GM19324 (cell line): ENCODE results near the gene SSMEM1.
"Not testable (repeated sequence)": the region's sequence is repeated elsewhere in the genome, so short reads cannot be mapped to it uniquely, and the experiment has no call there.

Experiments
- ATAC-seq: cut with Tn5 transposase; IDR thresholded peaks from one replicate; pipeline ENCODE4 v1.9.1; 2021; ENCODE audit warnings: mild to moderate bottlenecking, moderate library complexity; ENCODE audit not compliant: unreplicated experiment, low FRiP score

The SSMEM1 gene

GRCh38 chr7:130207642-130208041 lies at the start of gene SSMEM1:
TSS of gene SSMEM1 (plus strand) at chr7:130207860. CDS start at chr7:130207911, 51 bp downstream.
- ATAC-seq = no peak

- no peak for ATAC-seq
Observed at GRCh38 chr7:130160023-130160422, 47.6 kb upstream of the SSMEM1 start.

DNA sequence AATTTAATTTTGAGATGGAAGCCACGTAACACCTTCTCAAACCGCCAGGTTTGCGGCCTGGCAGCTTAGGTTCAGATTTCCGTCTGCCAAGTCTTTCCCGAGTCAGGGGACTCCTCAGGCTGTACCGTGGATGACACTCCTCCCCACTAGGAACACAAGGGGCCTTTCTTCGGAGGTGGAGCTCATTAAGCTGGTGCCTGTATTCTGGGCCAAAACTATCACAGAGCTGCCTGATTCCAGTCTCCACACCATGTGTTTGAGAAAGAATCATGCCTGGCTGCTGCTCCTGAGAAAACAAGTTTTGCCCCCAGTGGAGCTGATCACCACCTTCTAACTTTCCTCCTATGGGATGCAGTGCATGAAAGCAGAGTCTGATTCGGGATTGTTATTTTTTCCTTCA lies 47.2 kb upstream of the SSMEM1 start:
- ATAC-seq = no peak

DNA sequence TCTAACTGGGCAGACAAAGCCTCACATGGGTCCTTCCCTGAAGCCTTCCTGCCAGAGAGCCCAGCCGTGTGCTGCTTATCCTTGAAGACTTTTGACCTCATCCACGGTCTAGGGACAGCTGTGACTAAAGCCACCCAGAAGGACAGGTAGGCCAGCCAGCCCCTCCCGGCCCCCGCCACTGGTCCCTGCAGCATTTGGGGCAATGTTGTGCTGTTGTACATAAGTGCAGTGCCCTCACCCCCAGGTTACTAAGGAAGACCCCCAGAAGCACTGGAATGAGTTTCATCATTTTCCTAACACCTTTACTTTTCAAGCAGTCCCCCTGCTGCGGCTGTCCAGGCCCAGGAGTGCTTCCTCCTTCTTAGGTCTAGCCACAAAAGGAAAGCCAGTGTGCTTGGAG lies 45.5 kb upstream of the SSMEM1 start:
- ATAC-seq = no peak

DNA sequence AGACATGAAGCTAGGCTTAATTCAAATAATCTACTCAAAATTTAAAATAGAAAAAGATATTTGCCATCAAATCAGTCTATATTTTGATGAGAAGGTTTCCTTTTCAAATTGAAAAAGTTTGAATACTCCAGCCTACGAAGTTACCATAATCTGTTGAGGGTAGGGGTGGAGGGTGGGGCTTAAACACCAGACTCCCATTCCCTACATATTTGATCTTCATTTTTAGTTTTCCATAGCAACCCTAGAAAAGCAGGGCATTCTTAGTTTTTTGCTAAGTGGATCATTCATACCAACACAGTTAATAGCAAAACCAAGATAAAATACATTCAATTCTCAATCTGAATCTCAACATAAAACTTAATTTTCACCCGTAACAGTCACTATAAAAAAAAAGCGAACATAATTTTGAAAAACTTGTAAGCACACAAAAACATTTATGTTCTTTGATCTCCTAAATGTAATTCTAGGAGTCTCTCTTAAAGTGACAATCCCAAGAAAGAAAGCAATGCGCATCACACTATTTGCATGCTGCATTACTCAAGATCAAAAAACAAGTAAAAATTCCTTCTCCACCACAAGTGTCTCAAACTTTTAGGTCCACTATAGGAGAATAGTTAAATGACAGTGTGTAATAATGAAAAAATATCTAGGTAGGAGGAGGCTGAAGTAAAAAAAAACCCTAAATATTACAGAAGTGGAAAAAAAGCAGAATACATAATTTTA lies 33.3 kb upstream of the SSMEM1 start:
- no peak for ATAC-seq

DNA sequence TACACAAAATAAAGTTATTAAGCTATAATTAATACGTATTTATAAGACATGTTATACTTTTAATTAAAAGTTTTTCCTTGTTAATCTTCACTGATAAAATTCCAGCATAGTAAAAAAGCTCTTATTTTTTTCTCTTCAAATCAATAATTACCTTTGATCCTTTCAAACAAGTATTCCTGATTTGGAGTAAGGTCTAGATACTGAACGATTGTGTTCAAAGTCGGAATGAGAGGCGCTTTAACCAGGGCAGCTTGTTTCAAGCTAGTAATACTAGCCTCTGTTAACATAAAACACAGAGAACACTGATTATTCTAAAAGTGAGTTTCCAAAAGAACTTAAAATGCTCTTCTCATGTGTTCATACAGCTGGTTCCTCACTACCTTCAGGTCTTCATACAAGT lies 29.4 kb upstream of the SSMEM1 start:
- ATAC-seq = no peak

DNA sequence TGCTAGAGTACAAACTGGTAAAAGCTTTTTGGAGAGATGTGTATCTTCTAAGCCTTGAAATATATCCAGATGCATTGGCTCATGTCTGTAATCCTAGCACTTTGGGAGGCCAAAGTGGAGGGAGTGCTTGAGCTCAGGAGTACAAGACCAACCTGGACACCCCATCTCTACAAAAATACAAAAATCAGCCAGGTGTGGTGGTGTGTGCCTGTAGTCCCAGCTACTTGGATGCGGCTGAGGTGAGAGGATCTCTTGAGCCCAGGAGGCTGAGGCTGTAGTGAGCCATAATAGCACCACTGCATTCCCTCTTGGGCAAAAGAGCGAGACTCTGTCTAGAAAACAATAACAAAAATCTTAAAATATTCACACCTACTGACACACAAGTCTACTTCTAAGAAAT lies 28.0 kb upstream of the SSMEM1 start:
- ATAC-seq = no peak

DNA sequence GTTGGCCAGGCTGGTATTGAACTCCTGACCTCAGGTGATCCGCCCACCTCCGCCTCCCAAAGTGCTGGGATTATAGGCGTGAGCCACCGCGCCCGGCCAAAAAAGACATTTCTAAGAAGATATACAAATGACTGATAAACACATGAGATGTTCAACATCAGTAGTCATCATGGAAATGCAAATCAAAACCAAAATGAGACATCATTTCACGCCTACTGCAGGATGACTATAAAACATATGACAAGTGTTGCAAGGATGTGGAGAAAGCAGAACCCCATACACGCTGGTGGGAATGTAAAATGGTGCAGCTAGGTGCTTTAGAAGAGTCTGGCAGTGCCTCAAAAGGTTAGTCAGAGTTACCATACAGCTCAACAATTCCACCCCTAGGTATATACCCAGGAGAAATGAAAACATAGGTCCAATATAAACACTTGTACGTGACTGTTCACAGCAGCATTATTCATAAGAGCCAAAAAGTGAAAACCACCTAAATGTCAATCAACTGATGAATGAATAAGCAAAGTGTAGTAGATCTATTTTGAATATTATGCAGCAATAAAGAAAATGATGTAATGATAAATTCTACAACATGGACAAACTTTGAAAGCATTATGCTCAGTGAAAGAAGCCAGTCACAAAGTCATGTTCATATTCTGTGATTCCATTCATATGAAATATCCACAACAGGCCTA lies 26.9 kb upstream of the SSMEM1 start:
- no peak for ATAC-seq

DNA sequence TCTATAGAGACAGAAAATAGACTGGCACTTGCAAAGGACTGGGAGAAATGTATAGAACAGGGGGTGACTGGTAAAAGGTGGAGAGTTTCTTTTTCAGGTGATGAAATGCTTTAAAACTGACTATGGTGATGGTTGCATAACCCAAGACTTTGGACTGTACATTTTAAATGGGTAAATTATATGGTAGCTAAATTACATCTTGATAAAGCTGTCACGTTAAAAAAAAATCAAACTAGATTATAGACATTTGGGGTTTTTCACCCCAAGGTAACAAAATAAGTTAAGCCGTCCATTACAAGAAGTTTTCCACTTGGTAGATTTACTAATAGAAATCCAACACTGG lies 26.4 kb upstream of the SSMEM1 start:
- ATAC-seq = no peak

DNA sequence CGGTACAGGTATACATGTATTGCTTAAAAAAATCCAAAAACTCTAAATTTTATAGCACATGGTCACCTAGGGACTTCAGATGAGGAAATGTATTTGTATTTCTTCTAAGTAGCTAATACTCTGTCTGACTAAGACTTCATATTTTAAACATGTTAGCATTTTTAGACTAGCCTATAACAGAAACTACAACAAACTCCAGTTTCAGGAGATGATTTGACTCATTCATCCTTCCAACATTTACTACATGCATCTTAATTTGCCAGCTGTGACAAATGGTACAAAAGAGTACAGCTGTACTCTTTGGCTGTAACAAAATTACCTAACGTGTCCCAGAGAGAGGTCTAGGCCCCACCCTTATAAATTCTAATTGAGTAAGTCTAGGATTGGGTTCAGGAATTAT lies 24.7 kb upstream of the SSMEM1 start:
- ATAC-seq = no peak

DNA sequence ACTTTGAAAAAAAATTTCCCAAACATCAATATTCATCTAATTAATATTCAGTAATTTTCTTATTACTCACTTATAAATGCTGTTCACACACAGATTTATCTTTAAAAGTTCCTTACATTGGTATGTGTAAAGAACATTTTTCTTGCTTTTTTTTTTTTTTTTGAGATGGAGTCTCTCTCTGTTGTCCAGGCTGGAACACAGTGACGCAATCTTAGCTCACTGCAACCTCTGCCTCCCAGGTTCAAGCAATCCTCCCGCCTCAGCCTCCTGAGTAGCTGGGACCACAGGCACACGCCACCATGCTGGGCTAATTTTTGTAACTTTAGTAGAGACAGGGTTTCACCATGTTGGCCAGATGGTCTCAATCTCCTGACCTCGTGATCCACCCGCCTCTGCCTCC lies 23.3 kb upstream of the SSMEM1 start:
- not testable (repeated sequence) for ATAC-seq

GRCh38 chr7:130187360-130187759 lies 20.3 kb upstream of the SSMEM1 start:
- ATAC-seq = no peak

DNA sequence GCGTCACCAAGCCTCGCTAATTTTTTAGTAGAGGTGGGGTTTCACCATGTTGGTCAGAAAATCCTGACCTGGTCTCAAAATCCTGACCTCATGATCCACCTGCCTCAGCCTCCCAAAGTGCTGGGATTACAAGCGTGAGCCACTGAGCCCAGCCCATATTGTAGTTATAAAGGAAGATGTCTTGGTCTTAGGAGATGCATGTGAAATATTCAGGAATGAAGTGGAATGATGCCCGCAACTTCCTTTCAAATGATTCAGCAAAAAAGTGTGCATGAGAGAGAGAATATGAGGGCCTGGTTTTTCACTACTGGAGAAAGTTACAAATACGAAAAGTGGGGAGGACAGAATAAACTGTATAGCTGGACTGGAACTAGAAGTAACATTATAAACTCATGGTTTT lies 18.3 kb upstream of the SSMEM1 start:
- ATAC-seq = no peak

DNA sequence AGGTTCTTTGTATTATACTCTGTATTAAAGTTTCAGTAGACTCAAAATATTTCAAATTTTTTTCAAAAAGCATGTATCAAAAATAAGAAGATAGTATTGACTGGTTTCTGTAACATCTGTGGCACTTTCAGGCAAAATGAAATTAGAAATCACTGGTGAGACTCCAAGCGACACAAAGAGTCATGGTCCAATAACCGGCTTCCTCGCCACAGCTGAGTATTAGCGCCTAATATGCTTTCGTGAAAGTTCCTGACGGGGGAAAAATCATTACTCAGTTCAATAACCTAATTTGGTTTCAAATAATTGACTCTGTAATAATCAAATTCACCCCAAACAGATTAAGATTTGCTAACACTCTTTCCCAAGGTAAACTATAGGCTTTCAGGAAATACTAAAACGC lies 15.9 kb upstream of the SSMEM1 start:
- ATAC-seq = no peak

GRCh38 chr7:130195396-130195795 lies 12.3 kb upstream of the SSMEM1 start:
- no peak for ATAC-seq

- ATAC-seq = no peak
Observed at GRCh38 chr7:130196476-130196875, 11.2 kb upstream of the SSMEM1 start.

DNA sequence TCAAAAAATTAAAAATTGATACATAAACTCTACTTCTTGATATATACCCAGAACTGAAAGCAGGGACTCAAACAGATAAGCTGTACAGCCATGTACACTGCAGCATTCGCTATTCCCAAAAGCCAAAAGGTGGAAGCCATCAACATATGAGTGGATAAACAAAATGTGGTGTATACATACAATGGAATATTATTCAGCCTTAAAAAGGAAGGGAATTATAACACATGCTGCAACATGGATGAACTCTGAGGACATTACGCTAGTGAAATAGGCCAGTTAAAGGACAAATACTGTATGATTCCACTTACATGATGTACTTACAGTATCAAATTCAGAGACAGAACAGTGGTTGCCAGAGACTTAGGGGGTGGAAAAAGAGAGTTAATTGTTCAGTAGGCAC lies 10.6 kb upstream of the SSMEM1 start:
- no peak for ATAC-seq

GRCh38 chr7:130201796-130202195 lies 5.9 kb upstream of the SSMEM1 start:
- no peak for ATAC-seq

DNA sequence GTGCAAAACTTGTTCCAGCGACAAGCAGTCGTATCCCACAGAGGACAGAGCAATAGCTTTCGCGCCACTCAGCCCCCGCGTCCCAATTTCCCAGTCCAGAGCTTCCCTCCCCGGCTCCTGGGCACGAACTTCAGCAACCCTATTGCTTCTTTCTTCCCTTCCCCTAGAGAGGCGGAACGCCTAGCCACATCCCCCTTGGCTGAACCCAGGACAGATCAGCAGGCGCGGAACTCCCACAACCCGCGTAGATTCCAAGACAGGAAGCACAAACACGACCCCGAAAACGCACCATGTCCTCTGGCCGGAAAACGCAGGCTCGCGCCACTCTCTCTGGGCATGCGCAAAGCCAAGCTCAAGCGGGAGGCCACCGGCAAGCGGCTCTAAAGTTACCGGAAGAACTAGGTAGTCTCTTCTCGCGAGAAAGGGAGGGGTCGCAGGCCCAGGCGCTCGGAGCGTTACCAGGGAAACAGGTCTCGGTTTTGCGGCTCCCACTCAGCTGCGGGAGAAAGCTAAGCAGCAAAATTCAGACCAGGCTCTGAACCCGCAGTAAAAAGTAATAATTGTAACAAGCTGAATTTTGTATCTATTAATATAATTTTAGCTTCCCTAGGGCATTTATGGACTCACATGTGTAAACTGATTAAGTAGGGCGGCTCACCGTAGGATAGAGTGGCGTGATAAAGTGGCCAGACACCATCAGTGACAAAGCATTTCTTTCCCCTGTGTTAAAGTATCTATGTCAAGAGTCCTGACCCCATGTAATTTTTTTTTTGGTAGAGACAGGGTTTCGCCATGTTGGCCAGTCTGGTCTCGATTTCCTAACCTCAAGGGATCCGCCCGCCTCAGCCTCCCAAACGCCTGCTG lies 2.3 kb upstream of the SSMEM1 start, which contains the start of gene TMEM209:
TSS of gene TMEM209 (minus strand) at position 323 of the 864 bp plus-strand sequence. CDS start at position 292, 31 bp downstream.
- ATAC-seq = peak; percentile 88

DNA sequence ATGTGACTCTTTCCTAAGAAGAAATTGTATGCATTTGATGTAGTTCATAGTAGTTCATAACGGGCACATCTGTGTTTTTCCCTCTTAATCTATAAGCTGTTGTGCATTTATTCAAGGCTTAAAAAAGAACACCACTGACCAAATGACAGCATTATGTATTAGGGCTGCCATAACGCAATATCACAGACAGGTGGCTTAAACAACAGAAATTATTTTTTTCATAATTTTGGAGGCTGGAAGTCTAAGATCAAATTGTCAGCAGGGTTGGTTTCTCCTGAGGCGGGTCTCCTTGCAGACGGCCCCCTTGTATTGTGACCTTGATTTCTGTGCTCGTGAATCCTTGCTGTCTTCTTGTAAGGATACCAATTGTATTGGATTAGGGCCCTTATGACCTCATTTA lies 627 bp upstream of the SSMEM1 start:
- ATAC-seq = no peak

DNA sequence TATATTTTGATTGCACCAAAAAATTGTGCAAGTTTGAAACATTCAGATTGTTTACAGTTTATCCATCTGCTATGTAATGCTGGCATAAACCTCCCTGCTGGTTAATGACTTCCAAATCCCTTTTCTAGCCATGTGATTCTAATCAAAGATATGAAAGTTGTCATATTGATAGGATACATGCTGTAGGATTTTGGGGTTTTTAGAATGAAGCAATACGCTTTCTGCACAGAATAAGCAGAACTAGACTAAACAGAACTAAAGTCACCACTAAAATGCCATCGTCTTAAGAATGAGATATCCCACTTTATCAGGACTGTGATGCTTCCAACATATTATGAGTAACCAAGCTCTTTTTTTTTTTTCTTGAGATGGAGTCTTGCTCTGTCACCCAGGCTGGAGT lies 856 bp downstream of the SSMEM1 start:
- no peak for ATAC-seq
